GM19193 (cell line): ENCODE data around the gene ROR2.

Source experiments
- POLR2A ChIP-seq: IDR thresholded peaks from 4 replicates; pipeline ENCODE4 v1.6.1; 2011; ENCODE audit not compliant: insufficient read depth, insufficient read length; ENCODE audit errors: extremely low read depth

Gene ROR2

GRCh38 chr9:91611582-91611981 lies 338.4 kb downstream of the ROR2 start:
- TF ChIP-seq POLR2A, result no peak

GRCh38 chr9:91606255-91606995 lies 343.6 kb downstream of the ROR2 start:
- TF ChIP-seq POLR2A, result no peak

GRCh38 chr9:91604451-91605179 lies 345.4 kb downstream of the ROR2 start:
- TF ChIP-seq POLR2A, result no peak

- TF ChIP-seq POLR2A, result no peak
Measured at GRCh38 chr9:91603932-91604331, 346.1 kb downstream of the ROR2 start.

- no peak for TF ChIP-seq POLR2A
Measured at GRCh38 chr9:91599564-91599963, 350.5 kb downstream of the ROR2 start.

GRCh38 chr9:91591627-91592026 lies 358.4 kb downstream of the ROR2 start:
- TF ChIP-seq POLR2A, result no peak

- TF ChIP-seq POLR2A, result no peak
Measured at GRCh38 chr9:91589101-91589553, 360.9 kb downstream of the ROR2 start.

- TF ChIP-seq POLR2A, result no peak
Measured at GRCh38 chr9:91586282-91586681, 363.7 kb downstream of the ROR2 start.

GRCh38 chr9:91583966-91584365 lies 366.1 kb downstream of the ROR2 start:
- TF ChIP-seq POLR2A, result no peak

GRCh38 chr9:91583161-91583875 lies 366.7 kb downstream of the ROR2 start:
- no peak for TF ChIP-seq POLR2A

GRCh38 chr9:91582181-91582580 lies 367.8 kb downstream of the ROR2 start:
- TF ChIP-seq POLR2A, result no peak

- TF ChIP-seq POLR2A, result no peak
Measured at GRCh38 chr9:91580136-91580535, 369.9 kb downstream of the ROR2 start.

- TF ChIP-seq POLR2A, result no peak
Measured at GRCh38 chr9:91578911-91579310, 371.1 kb downstream of the ROR2 start.

- TF ChIP-seq POLR2A, result no peak
Measured at GRCh38 chr9:91577633-91578061, 372.4 kb downstream of the ROR2 start.

- no peak for TF ChIP-seq POLR2A
Measured at GRCh38 chr9:91572811-91573210, 377.2 kb downstream of the ROR2 start.
